HCT116 (cell line): ENCODE results near the gene SLC24A3. TPM values are rescaled to one million over a fixed set of nuclear protein-coding genes. Genes with fewer than 3 reads are reported as not detected.

Source experiments
- ATAC-seq: fragments of 200-7000 bp; cut with Tn5 transposase; 2 replicates; pipeline ENCODE4 v1.9.1; 2020; ENCODE audit warnings: mild to moderate bottlenecking, moderate library complexity
- BruUV-seq: library from RNA; stranded (reverse); fragments of 400-500 nt; replicated peaks from 2 replicates; lab custom pipeline; 2021; lab: Mats Ljungman, UMichigan
- CTCF ChIA-PET: fragments of 300-600 bp; sonication (Branson Sonifier 250); formaldehyde crosslinking; loops from one replicate; lab custom pipeline; 2021; ENCODE audit warnings: antibody characterized with exemption; lab: Charles Lee
- POLR2A ChIA-PET: fragments of 300-600, 350-600 bp; sonication (Branson Sonifier 250); formaldehyde crosslinking; loops from one replicate; lab custom pipeline; 2021; ENCODE audit warnings: antibody characterized with exemption; lab: Charles Lee
- RAD21 ChIA-PET, 2 experiments: fragments of 300-600 bp; sonication (Branson Sonifier 250); formaldehyde crosslinking; loops; one replicate each; lab custom pipeline; 2023; ENCODE audit warnings: low total read pairs in 2 of 2; ENCODE audit not compliant: uncharacterized antibody in 2 of 2, unreplicated experiment in 2 of 2, low non-redundant PET in 1 of 2; lab: Charles Lee
- DNase-seq: peaks from one replicate; pipeline ENCODE4 v3.0.0-alpha.2; 2010; ENCODE audit warnings: low read depth, low spot score
- H2AFZ ChIP-seq: fragments of 200-600 bp; shearing (Covaris generic), sonication (generic); 2 replicates; pipeline ENCODE4 v1.6.1; 2017; ENCODE audit warnings: low read depth, mixed run types, mixed read lengths, antibody characterized with exemption, low read length; ENCODE audit not compliant: poor library complexity, severe bottlenecking
- H3K27ac ChIP-seq: 2 replicates; pipeline ENCODE4 v1.5.1; 2012; ENCODE audit warnings: low read depth, low read length
- H3K27me3 ChIP-seq: fragments of 200-600 bp; sonication (generic); 2 replicates; pipeline ENCODE4 v1.6.1; 2016; ENCODE audit warnings: mixed run types, low read length, mixed read lengths; ENCODE audit not compliant: insufficient read depth
- H3K36me3 ChIP-seq, 2 experiments: fragments of 200-500 bp in 1 of 2; fragments of 200-600 bp in 1 of 2; sonication (Bioruptor generic) in 1 of 2; sonication (generic) in 1 of 2; 2 replicates each; pipeline versions ENCODE4 v1.5.1 to v1.6.1; 2014 to 2016; ENCODE audit warnings: low read length in 2 of 2, inconsistent platforms in 1 of 2, mixed read lengths in 1 of 2, mixed run types in 1 of 2; ENCODE audit not compliant: insufficient read depth in 2 of 2, control insufficient read depth in 1 of 2
- H3K4me1 ChIP-seq, 2 experiments: fragments of 200-600 bp in 1 of 2; sonication (generic) in 1 of 2; 2 replicates each; pipeline versions ENCODE4 v1.5.1 to v1.6.1; 2012 to 2017; ENCODE audit warnings: low read length in 2 of 2, inconsistent platforms in 1 of 2, mild to moderate bottlenecking in 1 of 2, mixed read lengths in 1 of 2, mixed run types in 1 of 2, moderate library complexity in 1 of 2; ENCODE audit not compliant: insufficient read depth in 2 of 2, control insufficient read depth in 1 of 2
- H3K4me2 ChIP-seq: fragments of 200-600 bp; sonication (generic); 2 replicates; pipeline ENCODE4 v1.6.1; 2017; ENCODE audit warnings: mixed run types, low read length, mixed read lengths
- H3K4me3 ChIP-seq, 2 experiments: fragments of 200-600 bp in 1 of 2; sonication (generic) in 1 of 2; replicated peaks in 1 of 2; 2 replicates each; pipeline ENCODE4 v1.5.1; 2011 to 2016; ENCODE audit warnings: low read length in 2 of 2, control low read depth in 1 of 2, low read depth in 1 of 2, mild to moderate bottlenecking in 1 of 2, mixed read lengths in 1 of 2, mixed run types in 1 of 2
- H3K79me2 ChIP-seq: fragments of 200-600 bp; sonication (generic); 2 replicates; pipeline ENCODE4 v1.6.1; 2017; ENCODE audit warnings: mild to moderate bottlenecking, mixed run types, low read length, moderate library complexity, mixed read lengths; ENCODE audit not compliant: insufficient read depth
- H3K9ac ChIP-seq: fragments of 200-600 bp; sonication (generic); 2 replicates; pipeline ENCODE4 v1.6.1; 2016; ENCODE audit warnings: low read length, mixed read lengths
- H3K9me2 ChIP-seq: fragments of 200-600 bp; sonication (generic), shearing (Covaris generic); 2 replicates; pipeline ENCODE4 v1.6.1; 2017; ENCODE audit warnings: mixed run types, mild to moderate bottlenecking, moderate library complexity; ENCODE audit not compliant: insufficient read depth
- H3K9me3 ChIP-seq, 2 experiments: fragments of 200-500 bp in 1 of 2; fragments of 200-600 bp in 1 of 2; sonication (Bioruptor generic) in 1 of 2; sonication (generic) in 1 of 2; 2 replicates each; pipeline ENCODE4 v1.6.1; 2014 to 2017; ENCODE audit warnings: low read length in 2 of 2, mixed read lengths in 2 of 2, inconsistent platforms in 1 of 2, low read depth in 1 of 2, mild to moderate bottlenecking in 1 of 2, mixed run types in 1 of 2, moderate library complexity in 1 of 2; ENCODE audit not compliant: control insufficient read depth in 1 of 2, insufficient read depth in 1 of 2
- H4K20me1 ChIP-seq: fragments of 200-600 bp; sonication (generic), shearing (Covaris generic); 2 replicates; pipeline ENCODE4 v1.6.1; 2017; ENCODE audit warnings: mixed run types, mild to moderate bottlenecking, moderate library complexity; ENCODE audit not compliant: insufficient read depth
- CBX3 ChIP-seq: IDR thresholded peaks from 2 replicates; pipeline ENCODE4 v1.6.1; 2012; ENCODE audit warnings: low read depth
- CTCF ChIP-seq, 3 experiments: fragments of 200-600 bp in 1 of 3; sonication (generic) in 1 of 3; IDR thresholded peaks in 2 of 3; conservative IDR thresholded peaks in 1 of 3; 2 replicates each; pipeline ENCODE4 v1.5.1; 2012 to 2017; ENCODE audit warnings: low read depth in 2 of 3, low read length in 2 of 3, antibody characterized with exemption in 1 of 3, borderline replicate concordance in 1 of 3, control low read depth in 1 of 3, mild to moderate bottlenecking in 1 of 3, mixed read lengths in 1 of 3, mixed run types in 1 of 3, moderate library complexity in 1 of 3; ENCODE audit not compliant: insufficient read depth in 1 of 3
- ELF1 ChIP-seq: IDR thresholded peaks from 2 replicates; pipeline ENCODE4 v1.6.1; 2012; ENCODE audit warnings: low read depth, borderline replicate concordance
- POLR2A ChIP-seq: IDR thresholded peaks from 2 replicates; pipeline ENCODE4 v1.7.0; 2011; ENCODE audit warnings: borderline replicate concordance; ENCODE audit not compliant: insufficient read depth, insufficient read length; ENCODE audit errors: extremely low read depth
- RAD21 ChIP-seq: IDR thresholded peaks from 2 replicates; pipeline ENCODE4 v1.6.1; 2012; ENCODE audit warnings: low read depth, mild to moderate bottlenecking
- ZBTB33 ChIP-seq: IDR thresholded peaks from 2 replicates; pipeline ENCODE4 v1.6.1; 2011; ENCODE audit warnings: mild to moderate bottlenecking, low read length, moderate library complexity; ENCODE audit not compliant: insufficient replicate concordance; ENCODE audit errors: extremely low read depth
- intact Hi-C: fragments of 100-400 bp; cut with micrococcal nuclease; formaldehyde crosslinking; loops from 2 replicates; pipeline ENCODE4 v1.10.0; 2022
- total RNA-seq: library from RNA; stranded (reverse); gene quantifications from one replicate; pipeline ENCODE4 v1.2.1, GENCODE V29; 2021; ENCODE audit not compliant: unreplicated experiment

The SLC24A3 gene
- total RNA-seq, 1 experiment from 2014 or later: not detected

- no peak overlapping the region for H3K4me2 ChIP-seq
- H4K20me1 ChIP-seq: no peaks in the 10 kb centered on the region
- no peak overlapping the region for H3K27ac ChIP-seq
- ChIA-PET RAD21 (no interaction called here), CTCF (interaction anchor here (0.6 to 2.2 kb wide), 7 partner anchors 33 to 1030 kb away, joined by 3 to 11 read pairs (median 3); no protein-coding TSS in a partner anchor)
- no peak overlapping the region for H2AFZ ChIP-seq
- DNase-seq (peak; percentile 56), ATAC-seq (peak; percentile 80)
- H3K9me3 ChIP-seq: no peaks in the 10 kb centered on the region
- no peaks in the 10 kb centered on the region for H3K4me1 ChIP-seq
- no peaks in the 10 kb centered on the region for H3K36me3 ChIP-seq
- intact Hi-C loops: loop anchor here (1.0 to 5.0 kb wide), 4 partner anchors 34 to 1249 kb away; no protein-coding TSS in a partner anchor
- H3K9me2 ChIP-seq: no peaks in the 10 kb centered on the region
- peaks cover 40% of the 10 kb centered on the region for H3K27me3 ChIP-seq
- no peak overlapping the region for H3K9ac ChIP-seq
- peak; percentile 70 to 99 (median 95); a peak in 5 of 6 replicates for TF ChIP-seq CTCF (IDR thresholded peaks at IDR 0.05 in 2 of 3, conservative IDR thresholded peaks at IDR 0.05 in 1 of 3; ENCODE audit: borderline replicate concordance in 1 of 3, insufficient read depth in 1 of 3, low read depth in 2 of 3, low read length in 2 of 3)
- no peak for TF ChIP-seq POLR2A
- TF ChIP-seq RAD21: peak; percentile 84
- no peak for TF ChIP-seq CBX3
- TF ChIP-seq ELF1: no peak
- TF ChIP-seq ZBTB33: no peak
- TF ChIP-seq, all 23 proteins: peak for 2
- no peaks in the 10 kb centered on the region for H3K79me2 ChIP-seq
- POLR2A ChIA-PET: no interaction called here
- H3K4me3 ChIP-seq: no peak overlapping the region
- BruUV-seq: no TSS peak
Measured at GRCh38 chr20:19661717-19662636, 449.5 kb downstream of the SLC24A3 start.
